Measurements from ENCODE around the gene POMGNT1. TPM values are rescaled to one million over a fixed set of nuclear protein-coding genes. Genes with fewer than 3 reads are reported as not detected.

POMGNT1 gene
- total and polyA plus RNA-seq, 4 donors: 34.6 to 70.2 (median 44.7) TPM

DNA sequence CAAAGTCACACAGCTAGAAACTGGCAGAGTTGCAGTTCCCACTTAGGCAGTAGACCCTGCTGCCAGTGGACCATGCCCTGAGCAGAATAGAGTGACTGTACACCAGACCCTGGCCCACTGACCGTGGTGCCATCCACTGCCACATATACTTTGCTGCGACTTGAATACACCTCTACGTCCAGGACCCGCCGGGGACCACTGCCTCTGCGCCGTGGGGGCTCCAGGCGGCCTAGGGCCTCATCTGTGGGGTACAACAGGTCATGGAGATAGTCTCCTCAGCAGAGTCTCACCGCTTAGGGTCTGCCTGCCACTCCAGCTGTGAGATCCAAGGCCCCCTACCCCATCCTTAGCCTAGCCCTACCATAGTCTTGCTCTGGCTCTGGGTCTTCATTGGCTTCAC, 1.6 kb downstream of the POMGNT1 start:
- TF ChIP-seq, protein P1, sequence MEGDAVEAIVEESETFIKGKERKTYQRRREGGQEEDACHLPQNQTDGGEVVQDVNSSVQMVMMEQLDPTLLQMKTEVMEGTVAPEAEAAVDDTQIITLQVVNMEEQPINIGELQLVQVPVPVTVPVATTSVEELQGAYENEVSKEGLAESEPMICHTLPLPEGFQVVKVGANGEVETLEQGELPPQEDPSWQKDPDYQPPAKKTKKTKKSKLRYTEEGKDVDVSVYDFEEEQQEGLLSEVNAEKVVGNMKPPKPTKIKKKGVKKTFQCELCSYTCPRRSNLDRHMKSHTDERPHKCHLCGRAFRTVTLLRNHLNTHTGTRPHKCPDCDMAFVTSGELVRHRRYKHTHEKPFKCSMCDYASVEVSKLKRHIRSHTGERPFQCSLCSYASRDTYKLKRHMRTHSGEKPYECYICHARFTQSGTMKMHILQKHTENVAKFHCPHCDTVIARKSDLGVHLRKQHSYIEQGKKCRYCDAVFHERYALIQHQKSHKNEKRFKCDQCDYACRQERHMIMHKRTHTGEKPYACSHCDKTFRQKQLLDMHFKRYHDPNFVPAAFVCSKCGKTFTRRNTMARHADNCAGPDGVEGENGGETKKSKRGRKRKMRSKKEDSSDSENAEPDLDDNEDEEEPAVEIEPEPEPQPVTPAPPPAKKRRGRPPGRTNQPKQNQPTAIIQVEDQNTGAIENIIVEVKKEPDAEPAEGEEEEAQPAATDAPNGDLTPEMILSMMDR (IDR thresholded peaks at IDR 0.05; ENCODE audit: control extremely low read depth, extremely low read depth): no peak
- Histone ChIP-seq H3K9ac (ENCODE audit: insufficient read depth in 1 of 2, low read length in 2 of 2) (no peak overlapping the region), H3K9me3 (ENCODE audit: control insufficient read depth in 4 of 4, insufficient read depth in 3 of 4, low read length in 3 of 4) (no peaks in the 10 kb centered on the region), H3K27ac (ENCODE audit: low read depth in 1 of 2, low read length in 1 of 2) (no peak overlapping the region), H3K4me3 (no peak overlapping the region), H3K4me1 (ENCODE audit: control insufficient read depth in 5 of 5, insufficient read depth in 5 of 5, low read length in 5 of 5) (peaks cover 0 to 15% (median 6%) of the 10 kb centered on the region in 5 donors), H3K36me3 (ENCODE audit: control insufficient read depth in 4 of 4, insufficient read depth in 4 of 4, low read length in 4 of 4) (peaks cover 4 to 33% (median 9%) of the 10 kb centered on the region in 4 donors), H3K27me3 (ENCODE audit: control insufficient read depth in 3 of 3, insufficient read depth in 3 of 3, low read length in 2 of 3) (no peaks in the 10 kb centered on the region)
- WGBS, 2 donors: 96 to 98% methylated on average over 9 of the region's 9 CpGs
- ATAC-seq (ENCODE audit: insufficient read depth, low FRiP score) (no peak), DNase-seq (no peak)

DNA sequence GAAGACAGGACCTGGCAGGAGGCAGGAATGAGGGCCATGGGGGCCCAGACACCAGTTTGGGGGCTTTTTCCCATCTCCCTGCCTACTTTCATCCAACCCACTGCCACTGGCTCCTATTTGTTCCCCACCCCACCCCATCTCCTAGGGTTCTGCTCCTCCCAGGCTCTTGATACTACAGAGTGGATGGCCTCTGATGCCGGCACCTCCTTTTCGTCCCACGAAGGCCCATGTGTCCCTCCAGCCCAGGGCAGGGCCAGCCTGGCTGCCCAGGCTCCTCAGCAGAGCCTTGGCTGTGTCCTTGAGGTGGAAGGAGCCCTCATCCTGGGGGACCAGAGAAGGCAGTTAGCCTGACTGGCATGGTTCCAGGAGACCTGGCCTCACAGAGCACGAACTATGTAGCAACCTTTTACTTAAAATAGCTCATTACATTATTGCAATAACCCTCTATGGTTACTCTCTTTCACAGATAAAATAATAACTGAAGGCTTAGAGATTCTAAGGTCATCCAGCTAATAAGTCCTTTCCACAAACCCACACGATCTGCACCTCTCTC, 3.5 kb downstream of the POMGNT1 start:
- no peak for DNase-seq
- ATAC-seq (ENCODE audit: insufficient read depth, low FRiP score): no peak
- Histone ChIP-seq H3K4me1 (ENCODE audit: control insufficient read depth in 5 of 5, insufficient read depth in 5 of 5, low read length in 5 of 5) (peaks cover 0 to 15% (median 6%) of the 10 kb centered on the region in 5 donors), H3K27ac (ENCODE audit: low read depth in 1 of 2, low read length in 1 of 2) (peak overlapping the region in 1 of 2 donors; percentile 47), H3K27me3 (ENCODE audit: control insufficient read depth in 3 of 3, insufficient read depth in 3 of 3, low read length in 2 of 3) (no peaks in the 10 kb centered on the region), H3K4me3 (no peak overlapping the region), H3K36me3 (ENCODE audit: control insufficient read depth in 4 of 4, insufficient read depth in 4 of 4, low read length in 4 of 4) (peaks cover 4 to 46% (median 10%) of the 10 kb centered on the region in 4 donors), H3K9ac (ENCODE audit: insufficient read depth in 1 of 2, low read length in 2 of 2) (no peak overlapping the region), H3K9me3 (ENCODE audit: control insufficient read depth in 4 of 4, insufficient read depth in 3 of 4, low read length in 3 of 4) (no peaks in the 10 kb centered on the region)
- WGBS, 2 donors: 68 to 74% methylated on average over 5 of the region's 5 CpGs
- TF ChIP-seq, protein P1 (IDR thresholded peaks at IDR 0.05; ENCODE audit: control extremely low read depth, extremely low read depth): no peak

DNA sequence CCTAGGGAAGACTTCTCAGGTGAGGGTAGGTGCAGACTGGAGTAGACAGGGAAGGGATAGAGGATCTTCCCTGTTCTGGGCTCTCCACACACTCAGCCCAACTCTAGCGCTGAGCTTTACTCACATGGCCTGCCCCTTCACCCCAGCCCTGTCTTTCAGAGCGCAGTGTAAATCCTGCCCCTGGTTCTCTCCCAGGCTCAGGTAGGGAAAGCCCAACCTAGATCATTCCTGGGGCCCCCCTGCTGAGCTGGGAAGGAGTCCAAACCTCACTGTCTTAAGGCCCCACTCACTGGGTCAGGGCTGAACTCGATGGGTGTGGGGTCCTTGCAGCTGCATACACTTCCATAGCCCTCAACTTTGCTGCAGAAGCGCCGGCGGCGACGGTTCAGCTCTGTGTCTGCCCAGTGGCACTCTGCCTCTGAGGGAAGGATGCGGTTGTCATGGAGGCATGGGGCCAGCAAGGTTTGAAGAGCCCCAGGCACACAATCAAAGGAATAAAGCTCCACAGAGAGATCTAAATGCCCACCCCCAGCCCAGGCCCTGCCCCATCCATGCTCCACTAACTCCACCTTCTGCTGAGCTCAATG, 4.2 kb downstream of the POMGNT1 start:
- 93 to 95% methylated on average over 9 of the region's 9 CpGs for WGBS, 2 donors
- H3K27ac ChIP-seq (ENCODE audit: low read depth in 1 of 2, low read length in 1 of 2): peak overlapping the region in 1 of 2 donors; percentile 47
- H3K9me3 ChIP-seq (ENCODE audit: control insufficient read depth in 4 of 4, insufficient read depth in 3 of 4, low read length in 3 of 4): no peaks in the 10 kb centered on the region
- DNase-seq (no peak), ATAC-seq (ENCODE audit: insufficient read depth, low FRiP score) (no peak)
- H3K36me3 ChIP-seq (ENCODE audit: control insufficient read depth in 4 of 4, insufficient read depth in 4 of 4, low read length in 4 of 4): peaks cover 4 to 47% (median 11%) of the 10 kb centered on the region in 4 donors
- TF ChIP-seq, protein P1 (IDR thresholded peaks at IDR 0.05; ENCODE audit: control extremely low read depth, extremely low read depth): no peak
- no peaks in the 10 kb centered on the region for H3K27me3 ChIP-seq (ENCODE audit: control insufficient read depth in 3 of 3, insufficient read depth in 3 of 3, low read length in 2 of 3)
- no peak overlapping the region for H3K4me3 ChIP-seq
- no peak overlapping the region for H3K9ac ChIP-seq (ENCODE audit: insufficient read depth in 1 of 2, low read length in 2 of 2)
- H3K4me1 ChIP-seq (ENCODE audit: control insufficient read depth in 5 of 5, insufficient read depth in 5 of 5, low read length in 5 of 5): peaks cover 0 to 13% (median 6%) of the 10 kb centered on the region in 5 donors

Data from lung (tissue), 12 donors.